SIG-M5 (cell line): Measurements from ENCODE around the gene C19orf44.
A peak's percentile ranks its signal among the peaks of the same experiment; 100 is the strongest.
"Not testable (repeated sequence)": the region's sequence is repeated elsewhere in the genome, so short reads cannot be mapped to it uniquely, and the experiment has no call there.

Experiments used
- DNase-seq: peaks from one replicate; lab custom pipeline; 2025; lab: John Stamatoyannopoulos, UW

C19orf44 gene

GRCh38 chr19:16495982-16496612 is at the start of gene C19orf44, which contains the start of gene CALR3:
Gene C19orf44 (plus strand): TSS chr19:16496394. CDS start chr19:16500793, 4,399 bp downstream.
Gene CALR3 (minus strand): TSS chr19:16496167. CDS start chr19:16496129, 38 bp downstream.
- peak; percentile 85 for DNase-seq

GRCh38 chr19:16446724-16447368 is 49.3 kb upstream of the C19orf44 start:
- DNase-seq = peak; percentile 15

DNA sequence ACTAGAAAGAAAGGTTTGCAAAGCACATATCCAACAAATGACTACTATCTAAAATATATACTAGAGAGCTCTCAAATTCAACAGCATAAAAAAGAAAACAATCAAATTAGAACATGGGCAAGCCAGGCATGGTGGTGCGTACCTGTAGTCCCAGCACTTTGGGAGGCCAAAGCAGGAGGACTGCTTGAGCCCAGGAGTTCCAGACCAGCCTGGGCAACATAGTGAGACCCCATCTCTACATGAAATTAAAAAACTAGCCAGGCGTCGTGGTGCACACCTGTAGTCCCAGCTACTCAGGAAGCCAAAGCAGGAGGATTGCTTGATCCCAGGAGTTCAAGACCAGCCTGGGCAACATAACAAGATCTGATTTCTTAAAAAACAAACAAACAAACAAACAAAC is 47.3 kb upstream of the C19orf44 start:
- not testable (repeated sequence) for DNase-seq

- DNase-seq = no peak
These were observed 46.7 kb upstream of the C19orf44 start for GRCh38 chr19:16449330-16449961.

DNA sequence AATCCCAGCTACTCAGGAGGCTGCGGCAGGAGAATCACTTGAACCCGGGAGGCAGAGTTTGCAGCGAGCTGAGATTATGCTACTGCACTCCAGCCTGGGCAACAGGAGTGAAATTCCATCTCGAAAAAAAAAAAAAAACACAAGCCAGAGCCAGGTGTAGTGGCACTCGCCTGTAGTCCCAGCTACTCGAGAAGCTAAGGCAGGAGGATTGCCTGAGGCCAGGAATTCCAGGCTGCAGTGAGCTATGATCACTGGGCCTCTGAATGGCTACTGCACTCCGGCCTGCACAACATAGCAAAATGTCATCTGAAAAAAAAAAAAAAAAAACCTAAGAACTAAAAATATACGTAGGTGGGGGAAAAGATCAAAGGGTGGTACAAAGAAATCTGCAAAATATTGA is 43.9 kb upstream of the C19orf44 start:
- DNase-seq = no peak

DNA sequence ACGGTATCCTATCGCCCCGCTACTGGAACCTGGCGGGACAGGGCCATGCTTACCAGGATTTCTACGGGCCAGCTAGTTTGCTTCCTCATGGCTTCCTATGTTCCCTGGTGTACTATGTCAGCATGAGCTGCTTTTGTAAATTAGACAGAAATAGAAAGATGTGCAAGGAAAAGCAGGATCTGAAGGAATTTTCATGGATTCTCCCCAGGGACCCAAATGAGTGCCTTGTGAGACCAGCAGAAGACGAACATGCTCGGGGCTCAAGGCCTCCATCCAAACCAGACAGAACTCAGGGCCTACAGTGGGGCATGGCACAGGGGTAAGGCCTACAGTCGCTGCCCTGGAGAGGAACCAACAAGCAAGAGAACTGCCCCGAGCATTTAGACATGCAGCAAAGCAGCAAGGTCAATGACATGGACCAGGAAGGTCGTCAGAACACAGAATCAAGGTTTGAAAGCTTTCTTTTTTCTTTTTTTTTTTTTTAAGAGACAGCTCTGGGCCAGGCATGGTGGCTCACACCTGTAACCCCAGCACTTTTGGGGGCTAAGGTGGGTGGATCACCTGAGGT is 41.8 kb upstream of the C19orf44 start:
- no peak for DNase-seq

- no peak for DNase-seq
These were observed 40.7 kb upstream of the C19orf44 start for GRCh38 chr19:16455489-16455888.

DNA sequence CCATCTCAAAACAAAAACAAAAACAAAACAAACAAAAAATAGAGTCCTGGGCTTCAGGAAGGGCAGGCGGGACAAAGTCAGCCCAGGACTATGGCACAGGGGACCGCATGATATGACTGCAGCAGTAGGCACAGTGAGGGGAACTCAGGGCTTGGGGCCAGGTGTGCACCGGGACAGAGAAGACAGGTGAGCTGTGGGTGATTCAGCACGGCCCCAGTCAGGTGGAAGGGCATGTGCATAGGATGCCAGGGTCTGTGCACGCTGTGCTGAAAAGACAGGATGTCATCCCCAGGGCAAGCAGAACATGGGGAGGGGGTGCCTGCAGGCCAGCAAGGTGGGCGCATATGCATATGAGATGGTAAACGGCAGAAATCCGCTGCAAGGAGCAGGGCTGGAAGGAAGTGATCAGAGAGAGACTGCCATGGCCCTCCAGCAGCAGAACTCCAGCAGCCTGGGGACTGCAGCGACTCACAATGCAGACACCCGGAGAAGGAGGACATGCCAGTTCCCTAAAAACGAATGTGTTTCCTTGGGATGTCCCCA is 39.5 kb upstream of the C19orf44 start:
- DNase-seq = no peak

DNA sequence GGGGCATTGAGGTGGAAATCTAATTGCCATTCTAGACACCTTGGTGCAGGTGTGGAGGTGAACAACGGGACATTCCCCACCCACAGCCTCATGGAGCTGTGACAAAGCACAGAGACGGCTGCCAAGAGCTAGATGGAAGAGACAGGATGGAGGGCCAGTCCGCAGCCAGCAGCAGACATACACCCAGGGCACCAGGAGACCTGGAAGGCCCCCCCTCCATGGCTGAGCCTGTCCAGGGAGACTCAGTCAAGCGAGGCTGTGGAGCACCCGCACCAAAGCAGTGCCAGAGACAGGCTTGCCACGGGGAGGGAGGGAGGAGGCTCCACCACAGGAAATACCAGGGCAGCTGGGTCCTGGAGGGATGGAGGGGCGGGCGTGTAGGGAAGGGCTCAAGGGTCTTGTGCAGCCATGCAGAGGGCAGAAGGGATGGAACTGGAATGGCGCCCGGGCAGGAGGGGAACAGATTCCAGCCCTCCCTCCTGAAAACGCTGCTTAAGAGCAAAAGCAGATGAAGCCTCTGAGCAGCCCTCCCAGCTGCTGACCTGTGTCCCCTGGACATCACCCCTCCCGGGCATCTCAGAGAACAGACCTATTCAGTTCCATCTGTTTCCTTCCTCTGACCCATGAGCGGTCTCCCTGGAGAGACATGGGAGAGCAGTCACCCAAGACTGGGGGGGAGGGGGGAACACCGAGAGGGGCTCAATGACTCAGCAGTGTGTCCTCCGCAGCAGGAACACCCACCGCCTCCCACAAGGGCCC is 38.8 kb upstream of the C19orf44 start:
- no peak for DNase-seq

DNA sequence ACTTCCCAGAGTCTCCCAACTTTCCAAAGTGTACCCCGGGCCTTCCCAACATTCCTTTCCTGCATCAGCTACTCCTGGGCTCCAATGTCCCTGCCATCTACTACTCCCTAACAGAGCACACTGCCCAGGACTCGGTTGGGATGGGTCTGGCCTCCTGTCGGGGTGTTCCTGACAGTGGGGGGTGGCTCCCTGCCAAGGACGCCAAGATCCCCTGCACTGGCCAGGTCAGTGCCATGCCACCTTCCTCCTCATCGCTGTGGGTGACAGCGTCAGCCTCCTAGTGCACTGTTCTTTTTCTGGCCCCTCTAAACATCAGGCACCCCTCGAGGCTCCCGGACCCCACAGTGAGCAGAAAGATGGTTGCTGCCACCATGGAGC is 38.3 kb upstream of the C19orf44 start:
- DNase-seq = no peak

DNA sequence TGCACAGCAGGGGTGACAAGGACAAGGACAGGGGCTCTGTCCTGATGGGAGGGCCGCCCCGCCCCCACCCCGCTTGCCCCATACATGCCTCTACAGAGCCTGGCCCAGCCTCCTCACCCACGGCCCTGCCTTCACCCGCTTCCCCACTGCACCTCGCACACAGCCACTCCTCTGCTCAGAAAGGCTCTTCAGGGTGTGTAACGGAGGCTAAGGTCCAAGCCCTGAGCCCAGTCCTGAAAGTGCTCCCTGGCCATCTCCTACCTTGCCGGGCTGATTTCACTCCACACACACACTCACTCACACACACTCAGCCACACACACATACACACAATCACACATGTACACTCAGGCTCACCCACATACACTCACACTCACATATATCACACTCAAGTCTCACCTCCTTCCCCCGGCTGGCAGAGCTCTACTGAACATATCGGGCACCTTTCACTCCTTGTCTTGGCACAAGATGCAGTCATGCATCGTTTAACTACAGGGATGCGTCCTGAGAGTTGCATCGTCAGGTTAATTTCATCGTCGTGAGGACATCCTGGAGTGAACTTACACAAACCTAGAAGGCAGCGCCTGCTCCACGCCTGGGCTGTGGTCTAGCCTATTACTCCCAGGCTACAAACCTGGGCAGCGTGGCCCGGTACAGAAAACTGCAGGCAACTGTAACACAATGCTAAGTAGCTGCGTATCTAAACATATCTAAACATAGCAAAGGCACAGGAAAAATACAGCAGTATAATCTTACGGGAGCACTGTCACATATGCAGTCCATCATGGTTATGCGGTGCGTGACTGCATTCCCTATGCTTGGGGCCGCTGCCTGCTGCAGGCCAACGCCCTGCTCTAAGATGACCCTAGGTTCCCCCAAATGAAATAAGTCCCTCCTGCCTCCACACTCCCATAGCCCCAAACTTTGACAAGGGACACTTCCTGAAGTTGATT is 37.5 kb upstream of the C19orf44 start:
- no peak for DNase-seq

DNA sequence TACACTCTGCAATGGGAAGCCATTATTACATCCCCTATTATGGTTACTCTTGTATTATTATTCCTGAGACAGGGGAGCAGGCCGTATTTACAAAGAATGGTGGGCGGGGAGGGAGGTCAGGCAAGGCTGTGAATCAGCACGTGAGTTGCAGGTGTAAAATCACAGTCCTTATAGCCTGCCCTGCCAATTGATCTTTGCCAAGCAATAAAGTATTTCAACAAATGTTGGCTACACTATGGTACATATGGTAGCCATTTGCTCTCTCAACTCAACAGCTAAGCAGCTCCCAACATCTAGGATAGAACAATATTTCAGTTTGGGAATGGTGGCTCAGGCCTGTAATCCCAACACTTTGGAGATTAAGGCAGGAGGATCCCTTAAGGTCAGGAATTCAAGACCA is 36.5 kb upstream of the C19orf44 start:
- no peak for DNase-seq

- no peak for DNase-seq
These were observed 35.7 kb upstream of the C19orf44 start for GRCh38 chr19:16460454-16460853.

DNA sequence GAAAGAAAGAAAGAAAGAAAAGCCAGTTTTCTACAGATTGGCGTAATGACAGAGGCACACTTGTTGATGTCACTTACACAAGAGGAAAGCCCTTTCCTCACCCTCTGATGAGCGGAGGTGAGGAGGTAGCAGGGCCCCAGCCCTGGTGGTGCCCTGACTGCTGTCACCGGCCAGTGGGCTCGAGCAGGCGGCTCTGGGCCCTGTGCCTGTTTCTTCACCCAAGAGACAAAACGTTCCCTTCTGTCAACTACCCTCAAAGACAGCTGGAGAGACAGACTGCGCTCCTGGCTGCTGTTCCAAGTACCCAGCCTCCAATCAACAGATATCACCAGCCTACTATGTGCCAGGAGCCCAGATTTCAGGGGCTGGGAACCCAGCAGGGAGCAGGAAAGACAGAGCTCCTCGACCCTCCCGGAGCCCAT is 34.6 kb upstream of the C19orf44 start:
- DNase-seq = no peak

GRCh38 chr19:16462757-16463250 is 33.4 kb upstream of the C19orf44 start:
- DNase-seq = no peak

DNA sequence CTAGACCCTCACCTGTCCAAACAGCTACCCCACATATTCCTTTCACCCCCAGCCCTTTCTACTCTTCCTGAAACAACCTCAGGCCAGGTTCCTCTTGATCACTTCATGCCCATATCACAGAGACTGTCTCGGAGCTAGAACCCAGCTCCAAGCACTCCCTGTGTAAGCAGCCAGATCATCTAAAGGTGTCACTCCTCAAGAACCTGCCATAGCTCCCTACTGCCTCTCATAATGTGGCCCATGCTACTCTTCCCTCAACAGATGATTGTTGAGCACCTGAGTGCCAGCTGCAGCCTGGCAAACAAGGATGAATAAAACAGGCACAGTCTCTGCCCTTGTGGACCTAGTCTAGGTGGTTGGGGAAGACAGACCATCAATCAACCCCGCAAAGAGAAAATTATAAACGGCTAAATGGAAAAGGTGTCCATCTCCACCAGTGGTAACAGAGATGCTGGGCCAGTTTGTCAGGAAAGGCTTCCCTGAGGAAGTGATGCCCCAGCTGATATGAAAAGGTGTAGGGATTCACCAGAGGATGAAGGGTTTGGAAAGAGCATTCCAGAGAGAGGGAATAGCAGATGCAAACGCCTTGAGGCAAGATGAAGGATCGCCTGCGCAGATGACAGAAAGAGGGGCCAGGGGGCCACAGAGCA is 32.7 kb upstream of the C19orf44 start:
- DNase-seq = no peak

- DNase-seq = no peak
These were observed 32.1 kb upstream of the C19orf44 start for GRCh38 chr19:16463991-16464575.

- no peak for DNase-seq
These were observed 31.0 kb upstream of the C19orf44 start for GRCh38 chr19:16465239-16465638.

DNA sequence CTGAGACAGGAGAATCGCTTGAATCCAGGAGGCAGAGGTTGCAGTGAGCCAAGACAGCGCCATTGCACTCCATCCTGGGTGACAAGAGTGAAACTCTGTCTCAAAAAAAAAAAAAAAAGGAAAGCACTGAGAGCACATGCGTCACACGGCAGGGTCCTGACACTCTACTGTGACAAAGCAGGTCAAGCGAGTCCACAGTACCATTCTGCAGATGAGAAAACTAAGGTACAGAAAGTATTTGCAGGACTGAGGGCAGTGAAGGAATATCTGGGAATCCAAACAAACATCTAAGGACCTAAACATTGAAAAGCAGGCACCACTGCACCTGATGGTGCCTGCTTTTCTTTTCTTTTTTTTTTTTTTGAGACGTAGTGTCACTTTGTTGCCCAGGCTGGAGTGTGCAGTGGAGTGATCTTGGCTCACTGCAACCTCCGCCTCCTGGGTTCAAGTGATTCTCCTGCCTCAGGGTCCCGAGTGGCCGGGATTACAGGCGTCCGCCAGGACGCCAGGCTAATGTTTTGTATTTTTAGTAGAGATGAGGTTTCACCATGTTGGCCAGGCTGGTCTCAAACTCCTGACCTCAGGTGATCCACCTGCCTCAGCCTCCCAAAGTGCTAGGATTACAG is 29.3 kb upstream of the C19orf44 start:
- not testable (repeated sequence) for DNase-seq
